Measurements from ENCODE around the gene DNASE1L2. TPM values are rescaled to one million over a fixed set of nuclear protein-coding genes. Genes with fewer than 3 reads are reported as not detected.

DNASE1L2 gene
- total and polyA plus RNA-seq, 2 of the 8 experiments (the other 6 are each of a cell fraction or from before 2014, with no cell fraction given): 0.35 to 0.97 TPM

DNA sequence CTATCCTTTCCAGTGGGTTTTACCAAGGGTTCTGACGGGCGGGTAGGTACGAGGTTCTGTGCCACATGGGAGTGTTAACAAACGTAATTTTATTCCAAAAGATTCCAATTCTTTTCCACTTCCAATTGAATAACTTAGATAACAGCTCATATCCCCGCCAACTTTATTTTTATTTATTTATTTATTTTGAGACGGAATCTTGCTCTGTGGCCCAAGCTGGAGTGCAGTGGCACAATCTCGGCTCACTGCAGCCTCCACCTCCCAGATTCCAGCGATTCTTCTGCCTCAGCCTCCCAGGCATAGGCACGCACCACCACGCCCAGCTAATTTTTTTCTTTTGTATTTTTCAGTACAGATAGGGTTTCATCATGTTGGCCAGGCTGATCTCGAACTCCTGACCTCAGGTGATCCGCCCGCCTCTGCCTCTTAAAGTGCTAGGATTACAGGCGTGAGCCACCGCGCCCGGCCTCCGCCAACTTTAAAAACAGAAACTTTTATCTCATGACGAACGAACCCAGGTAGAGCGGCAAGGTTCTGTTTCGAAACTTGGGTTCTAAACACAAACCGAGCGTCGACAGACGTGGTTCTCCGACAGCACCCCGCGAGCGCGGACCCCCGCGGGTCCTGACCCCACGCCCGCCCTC, 14.5 kb downstream of the DNASE1L2 start:
- Histone ChIP-seq H3K9ac (replicated peaks in 1 of 4; ENCODE audit: extremely low read depth in 1 of 4, low read depth in 3 of 4, low read length in 3 of 4) (peak overlapping the region; percentile 68 to 95 (median 79)), H4K5ac (ENCODE audit: insufficient read length, low read depth, low read length) (peak overlapping the region; percentile 7), H3K27me3 (replicated peaks in 1 of 4; ENCODE audit: control insufficient read depth in 3 of 4, extremely low read depth in 1 of 4, insufficient read depth in 3 of 4, low read length in 3 of 4) (no peaks in the 10 kb centered on the region), H2AFZ (ENCODE audit: low read length) (no peak overlapping the region), H3K4me3 (ENCODE audit: extremely low read depth in 1 of 4, insufficient read depth in 2 of 4, low read depth in 3 of 4, low read length in 4 of 4) (peak overlapping the region; percentile 76 to 95 (median 83)), H3K9me3 (ENCODE audit: insufficient read depth in 2 of 2, low read depth in 1 of 2, low read length in 1 of 2) (no peaks in the 10 kb centered on the region), H3K79me2 (ENCODE audit: control insufficient read depth in 1 of 2, insufficient read depth in 2 of 2, low read length in 2 of 2) (peaks cover 0 to 23% of the 10 kb centered on the region in 2 experiments; a peak in 2 of 4 replicates), H3K4me1 (replicated peaks in 1 of 4; ENCODE audit: control insufficient read depth in 3 of 4, insufficient read depth in 4 of 4, low read length in 3 of 4) (peaks cover 4 to 6% (median 5%) of the 10 kb centered on the region in 4 experiments; a peak in 6 of 7 replicates), H2BK12ac (ENCODE audit: low read depth, low read length) (0 out of 2 replicates have a peak overlapping the region, but pooled peaks have one; percentile 14), H3K56ac (replicated peaks; ENCODE audit: insufficient read length, low read depth, low read length) (peak overlapping the region; percentile 42), H4K91ac (replicated peaks; ENCODE audit: insufficient read length, low read length) (no peak overlapping the region), H2BK15ac (ENCODE audit: low read length) (no peak overlapping the region), H3K14ac (ENCODE audit: insufficient read length) (no peak overlapping the region), H3K36me3 (ENCODE audit: control insufficient read depth in 2 of 4, insufficient read depth in 4 of 4, low read length in 3 of 4) (peaks cover 19 to 46% (median 34%) of the 10 kb centered on the region in 4 experiments), H2BK5ac (ENCODE audit: low read depth, low read length) (peak overlapping the region; percentile 49; the same call in 1 of the 2 replicates), H3K4me2 (ENCODE audit: insufficient read depth in 1 of 2, low read depth in 2 of 2, low read length in 2 of 2) (peak overlapping the region; percentile 63 to 84), H4K20me1 (replicated peaks in 1 of 2; ENCODE audit: control insufficient read depth in 1 of 2, insufficient read depth in 2 of 2, low read length in 2 of 2) (peaks cover 6 to 15% of the 10 kb centered on the region in 2 experiments), H3K79me1 (ENCODE audit: low read depth, low read length) (peaks cover 4% of the 10 kb centered on the region; the same call in 1 of the 2 replicates), H2AK5ac (ENCODE audit: low read depth, low read length) (no peak overlapping the region), H3K23me2 (ENCODE audit: low read depth, low read length) (peaks cover 3% of the 10 kb centered on the region; the same call in 1 of the 2 replicates), H3K4ac (replicated peaks; ENCODE audit: insufficient read length, low read depth, low read length) (no peak overlapping the region), H3K23ac (ENCODE audit: insufficient read length) (no peak overlapping the region), H3K27ac (ENCODE audit: low read depth, low read length) (peak overlapping the region; percentile 86; the same call in 1 of the 2 replicates), H3K18ac (ENCODE audit: extremely low read depth, low read length) (peak overlapping the region; percentile 9), H2BK20ac (ENCODE audit: low read length) (no peak overlapping the region), H4K8ac (ENCODE audit: extremely low read depth, insufficient read depth, low read length) (peak overlapping the region; percentile 96), H2BK120ac (replicated peaks; ENCODE audit: low read depth, low read length) (no peak overlapping the region)
- CTCF ChIA-PET (ENCODE audit: partially characterized antibody): interaction anchor here (0.5 to 2.6 kb wide), 12 partner anchors 12 to 695 kb away, joined by 3 to 26 read pairs (median 4); no protein-coding TSS in a partner anchor
- DNase-seq (ENCODE audit: low read depth in 1 of 2, low spot score in 2 of 2) (no peak), FAIRE-seq (no peak)
- 11% methylated on average over 28 of the region's 35 CpGs; no CpG with 5 or more reads in 1 of the 2 experiments for WGBS, 2 experiments (ENCODE audit: extremely low coverage in 1 of 2, insufficient coverage in 1 of 2, insufficient read length in 1 of 2, insufficient replicate concordance in 2 of 2, low coverage in 1 of 2, low lambda C conversion rate in 2 of 2, missing lambda C conversion rate in 1 of 2)
- POLR2A ChIA-PET (ENCODE audit: partially characterized antibody): interaction anchor here (0.5 to 13.9 kb wide), 30 partner anchors 11 to 659 kb away, joined by 3 to 228 read pairs (median 4); partner anchors contain the start of genes CEMP1, DNASE1L2, E4F1 and NTHL1
- TF ChIP-seq POLR2AphosphoS5 (IDR thresholded peaks at IDR 0.05; ENCODE audit: low read depth, low read length): 0 out of 2 replicates have a peak, but pooled peaks have one; percentile 4
- TF ChIP-seq CBX8 (IDR thresholded peaks at IDR 0.05; ENCODE audit: borderline replicate concordance, low read depth, low read length): no peak
- TF ChIP-seq POLR2A (IDR thresholded peaks at IDR 0.05; ENCODE audit: control extremely low read depth in 1 of 2, low read depth in 2 of 2, low read length in 2 of 2): no peak
- TF ChIP-seq RAD21 (IDR thresholded peaks at IDR 0.05 in 1 of 2, conservative IDR thresholded peaks at IDR 0.05 in 1 of 2; ENCODE audit: low read depth in 2 of 2, low read length in 2 of 2): no peak
- TF ChIP-seq EZH2 (IDR thresholded peaks at IDR 0.05; ENCODE audit: low read depth, low read length, severe bottlenecking): no peak
- TF ChIP-seq KDM4A (IDR thresholded peaks at IDR 0.05; ENCODE audit: low read depth, low read length, severe bottlenecking): peak; percentile 51
- no peak for TF ChIP-seq ZNF274 (IDR thresholded peaks at IDR 0.05; ENCODE audit: borderline replicate concordance, extremely low read depth, low read length)

Data from H1 (cell line).